Peyer's patch (tissue), 4 donors: ENCODE measurements around the gene PRKCA. TPM values are rescaled to one million over a fixed set of nuclear protein-coding genes. Genes with fewer than 3 reads are reported as not detected.

Experiments
- DNase-seq, 3 donors: peaks; one replicate each; pipeline ENCODE4 v3.0.0-alpha.2; 2017 to 2019
- H3K27ac ChIP-seq, 4 donors: fragments of 200-600 bp; sonication (generic); one replicate each; pipeline ENCODE4 v1.5.1; 2016 to 2019
- H3K27me3 ChIP-seq, 2 donors: fragments of 200-600 bp; sonication (generic); one replicate each; pipeline ENCODE4 v1.5.1; 2019
- H3K36me3 ChIP-seq, 3 donors: fragments of 200-600 bp; sonication (generic); one replicate each; pipeline ENCODE4 v1.5.1; 2016 to 2019
- H3K4me1 ChIP-seq, 4 donors: fragments of 200-600 bp; sonication (generic); one replicate each; pipeline ENCODE4 v1.5.1; 2016 to 2019
- H3K4me3 ChIP-seq, 4 donors: fragments of 200-600 bp; sonication (generic); 1 replicate in 3 of 4; 2 replicates in 1 of 4; pipeline ENCODE4 v1.5.1; 2016 to 2019; ENCODE audit warnings: mild to moderate bottlenecking in 1 of 4
- H3K9me3 ChIP-seq, 4 donors: fragments of 200-600 bp; sonication (generic); one replicate each; pipeline ENCODE4 v1.5.1; 2016 to 2019; ENCODE audit warnings: mild to moderate bottlenecking in 1 of 4
- POLR2A ChIP-seq, 2 donors: fragments of 450-650 bp; IDR thresholded peaks; one replicate each; pipeline ENCODE4 v1.5.1; 2017; ENCODE audit warnings: antibody characterized with exemption in 2 of 2, mild to moderate bottlenecking in 2 of 2, moderate library complexity in 2 of 2
- total RNA-seq, 4 donors: library from RNA; depleted of rRNA; stranded (reverse); fragments of >200 nt; gene quantifications; one replicate each; pipeline ENCODE4 v1.1.0, GENCODE V29; 2016
- TF ChIP-seq, protein P1 (sequence below), 6 experiments: fragments of 450-650 bp in 4 of 6; fragments of 200-600 bp in 2 of 6; sonication (generic) in 1 of 6; IDR thresholded peaks; one replicate each; pipeline ENCODE4 v1.5.1; 2017 to 2019; ENCODE audit warnings: antibody characterized with exemption in 6 of 6, mild to moderate bottlenecking in 3 of 6, moderate library complexity in 1 of 6

PRKCA gene
- total RNA-seq, 4 donors from 2014 or later = 32.2 to 47.0 (median 43.5) TPM

DNA sequence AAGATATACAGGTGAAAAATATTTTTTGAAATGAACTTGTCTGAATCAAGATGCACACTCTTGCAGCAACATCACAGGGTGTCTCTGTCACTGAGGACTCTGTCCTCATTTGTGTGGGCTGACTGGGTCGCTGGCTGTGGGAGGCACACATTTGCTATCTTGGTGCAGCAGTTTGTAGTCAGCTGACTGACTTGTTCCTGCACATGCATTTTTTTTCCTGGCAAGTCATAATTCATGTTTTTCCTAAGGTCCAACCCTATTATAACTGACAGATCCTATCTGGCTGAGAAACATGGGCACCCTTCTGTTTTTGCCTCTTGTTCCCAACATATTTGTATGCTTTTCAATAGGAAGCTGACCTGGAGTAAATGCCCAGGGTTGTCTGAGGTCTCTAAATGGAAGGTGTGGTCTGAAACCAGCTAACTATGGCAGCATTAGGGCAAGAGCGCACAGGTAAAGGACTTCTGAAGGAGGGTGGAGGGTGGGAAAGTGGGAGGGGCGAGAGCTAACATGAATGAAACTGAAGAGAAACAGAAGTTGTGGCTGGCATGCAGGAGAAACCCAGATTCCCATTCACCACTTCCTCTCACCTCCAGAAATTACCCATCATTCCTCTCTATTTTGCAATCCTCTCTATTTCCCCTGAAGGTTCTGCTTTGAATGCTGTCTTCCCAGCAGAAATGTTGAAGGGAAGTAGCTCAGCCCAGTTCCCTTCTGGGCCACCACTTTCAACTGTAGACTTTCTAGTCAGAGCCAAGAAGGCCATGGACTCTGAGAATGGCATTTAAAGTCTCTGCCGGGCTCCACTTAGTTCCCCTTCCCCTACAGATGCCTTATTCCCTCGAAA is 166.1 kb downstream of the PRKCA start:
- Histone ChIP-seq H3K9me3 (no peaks in the 10 kb centered on the region), H3K27ac (no peak overlapping the region), H3K36me3 (no peaks in the 10 kb centered on the region), H3K27me3 (no peaks in the 10 kb centered on the region), H3K4me1 (peaks cover 0 to 27% (median 3%) of the 10 kb centered on the region in 4 donors), H3K4me3 (no peak overlapping the region)
- DNase-seq = no peak
- TF ChIP-seq, protein P1, sequence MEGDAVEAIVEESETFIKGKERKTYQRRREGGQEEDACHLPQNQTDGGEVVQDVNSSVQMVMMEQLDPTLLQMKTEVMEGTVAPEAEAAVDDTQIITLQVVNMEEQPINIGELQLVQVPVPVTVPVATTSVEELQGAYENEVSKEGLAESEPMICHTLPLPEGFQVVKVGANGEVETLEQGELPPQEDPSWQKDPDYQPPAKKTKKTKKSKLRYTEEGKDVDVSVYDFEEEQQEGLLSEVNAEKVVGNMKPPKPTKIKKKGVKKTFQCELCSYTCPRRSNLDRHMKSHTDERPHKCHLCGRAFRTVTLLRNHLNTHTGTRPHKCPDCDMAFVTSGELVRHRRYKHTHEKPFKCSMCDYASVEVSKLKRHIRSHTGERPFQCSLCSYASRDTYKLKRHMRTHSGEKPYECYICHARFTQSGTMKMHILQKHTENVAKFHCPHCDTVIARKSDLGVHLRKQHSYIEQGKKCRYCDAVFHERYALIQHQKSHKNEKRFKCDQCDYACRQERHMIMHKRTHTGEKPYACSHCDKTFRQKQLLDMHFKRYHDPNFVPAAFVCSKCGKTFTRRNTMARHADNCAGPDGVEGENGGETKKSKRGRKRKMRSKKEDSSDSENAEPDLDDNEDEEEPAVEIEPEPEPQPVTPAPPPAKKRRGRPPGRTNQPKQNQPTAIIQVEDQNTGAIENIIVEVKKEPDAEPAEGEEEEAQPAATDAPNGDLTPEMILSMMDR (IDR thresholded peaks at IDR 0.05) = no peak
- no peak for TF ChIP-seq POLR2A (IDR thresholded peaks at IDR 0.05)

GRCh38 chr17:66469088-66469442 is 166.7 kb downstream of the PRKCA start:
- peaks cover 0 to 24% (median 3%) of the 10 kb centered on the region in 4 donors for H3K4me1 ChIP-seq
- H3K27ac ChIP-seq = no peak overlapping the region
- no peak for TF ChIP-seq POLR2A (IDR thresholded peaks at IDR 0.05)
- TF ChIP-seq, protein P1 (IDR thresholded peaks at IDR 0.05) = no peak

GRCh38 chr17:66469461-66469860 is 167.0 kb downstream of the PRKCA start:
- no peak for TF ChIP-seq POLR2A (IDR thresholded peaks at IDR 0.05)
- TF ChIP-seq, protein P1 (IDR thresholded peaks at IDR 0.05) = no peak
- H3K4me3 ChIP-seq = no peak overlapping the region
- no peak overlapping the region for H3K27ac ChIP-seq
- H3K27me3 ChIP-seq = no peaks in the 10 kb centered on the region
- H3K4me1 ChIP-seq = peaks cover 0 to 24% (median 3%) of the 10 kb centered on the region in 4 donors
- H3K36me3 ChIP-seq = no peaks in the 10 kb centered on the region
- no peak for DNase-seq
- no peaks in the 10 kb centered on the region for H3K9me3 ChIP-seq

More at GRCh38 chr17:66469088-66469442, 166.7 kb downstream of the PRKCA start:
- no peak for DNase-seq
- Histone ChIP-seq H3K4me3 (no peak overlapping the region), H3K36me3 (no peaks in the 10 kb centered on the region), H3K27me3 (no peaks in the 10 kb centered on the region), H3K9me3 (no peaks in the 10 kb centered on the region)

DNA sequence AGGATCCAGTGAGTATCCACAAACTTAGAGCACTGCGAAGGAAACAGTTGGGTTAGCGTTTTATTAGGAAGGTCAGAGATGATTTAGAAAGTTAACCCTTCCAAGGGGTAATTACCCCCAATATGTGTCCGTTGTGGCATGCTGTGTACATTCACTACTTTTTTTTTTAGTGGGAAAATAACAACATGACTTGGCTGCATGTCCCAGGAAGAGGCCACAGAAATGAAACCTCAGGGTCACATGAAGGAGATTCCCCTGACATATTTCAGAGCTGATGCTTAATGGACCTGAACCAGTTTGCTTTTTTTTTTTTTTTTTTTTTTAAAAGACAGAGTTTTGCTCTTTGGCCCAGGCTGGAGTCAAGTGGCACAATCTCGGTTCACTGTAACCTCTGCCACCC is 167.5 kb downstream of the PRKCA start:
- H3K27ac ChIP-seq = no peak overlapping the region
- no peaks in the 10 kb centered on the region for H3K27me3 ChIP-seq
- no peak for DNase-seq
- peaks cover 0 to 24% (median 3%) of the 10 kb centered on the region in 4 donors for H3K4me1 ChIP-seq
- H3K4me3 ChIP-seq = no peak overlapping the region
- H3K9me3 ChIP-seq = no peaks in the 10 kb centered on the region
- no peak for TF ChIP-seq POLR2A (IDR thresholded peaks at IDR 0.05)
- TF ChIP-seq, protein P1 (IDR thresholded peaks at IDR 0.05) = no peak
- H3K36me3 ChIP-seq = no peaks in the 10 kb centered on the region

DNA sequence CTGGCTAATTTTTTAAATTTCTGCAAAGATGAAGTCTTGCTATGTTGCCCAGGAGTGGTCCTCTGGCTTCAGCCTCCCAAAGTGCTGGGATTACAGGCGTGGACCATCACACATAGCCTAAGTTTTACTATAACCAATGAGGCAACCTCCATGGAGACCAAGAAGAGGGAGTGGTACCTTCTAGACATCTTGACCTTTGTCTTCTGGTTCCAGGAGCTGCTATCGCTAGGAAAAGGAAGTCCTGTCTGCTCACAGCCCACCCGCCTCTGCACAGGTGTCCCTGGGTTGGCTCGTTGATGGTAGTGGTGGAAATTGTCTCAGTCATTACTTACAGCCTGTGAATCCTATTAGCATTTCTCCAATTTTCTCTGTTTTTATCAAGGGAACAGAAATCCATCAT is 169.7 kb downstream of the PRKCA start:
- Histone ChIP-seq H3K4me3 (no peak overlapping the region), H3K36me3 (no peaks in the 10 kb centered on the region), H3K27me3 (no peaks in the 10 kb centered on the region), H3K4me1 (peaks cover 0 to 13% (median 3%) of the 10 kb centered on the region in 4 donors), H3K27ac (no peak overlapping the region), H3K9me3 (no peaks in the 10 kb centered on the region)
- DNase-seq = no peak
- TF ChIP-seq, protein P1 (IDR thresholded peaks at IDR 0.05) = no peak
- TF ChIP-seq POLR2A (IDR thresholded peaks at IDR 0.05) = no peak
